Measurements from ENCODE around the gene PLEKHB2.

- TF ChIP-seq POLR2A (IDR thresholded peaks at IDR 0.05; ENCODE audit: low read length), result no peak
- TF ChIP-seq GATA1 (IDR thresholded peaks at IDR 0.05; ENCODE audit: low read depth, low read length), result no peak
Measured at GRCh38 chr2:131103165-131103564, 2.0 kb upstream of the PLEKHB2 start.
